SU-DHL-6 (cell line): ENCODE measurements around the gene ISG20.
"Not testable (repeated sequence)": the region's sequence is repeated elsewhere in the genome, so short reads cannot be mapped to it uniquely, and the experiment has no call there.

Experiments used
- H2AFZ ChIP-seq: fragments of 200-600 bp; sonication (generic); 2 replicates; pipeline ENCODE4 v1.6.1; 2014; ENCODE audit warnings: low read depth, mild to moderate bottlenecking, moderate library complexity, mixed read lengths, antibody characterized with exemption, low read length; ENCODE audit not compliant: severe bottlenecking
- H3F3A ChIP-seq: fragments of 200-600 bp; shearing (Covaris generic); 2 replicates; pipeline ENCODE4 v1.6.0; 2016; ENCODE audit warnings: antibody characterized with exemption, mild to moderate bottlenecking; ENCODE audit not compliant: insufficient read depth
- H3K27ac ChIP-seq: fragments of 200-600 bp; sonication (generic); 2 replicates; pipeline ENCODE4 v1.5.1; 2016; ENCODE audit warnings: low read depth, mild to moderate bottlenecking, low read length, moderate library complexity, mixed read lengths
- H3K27me3 ChIP-seq: fragments of 200-600 bp; sonication (generic), shearing (Covaris generic); 2 replicates; pipeline ENCODE4 v1.6.0; 2014; ENCODE audit warnings: mild to moderate bottlenecking, low read length
- H3K36me3 ChIP-seq: fragments of 200-600 bp; sonication (generic); 2 replicates; pipeline ENCODE4 v1.6.1; 2014; ENCODE audit warnings: mild to moderate bottlenecking, low read length, mixed read lengths
- H3K4me2 ChIP-seq: fragments of 300-600, 200-600 bp; shearing (Covaris generic), sonication (generic); 2 replicates; pipeline ENCODE4 v1.6.0; 2014; ENCODE audit warnings: low read length, low read depth, mild to moderate bottlenecking; ENCODE audit not compliant: poor library complexity, severe bottlenecking
- H3K4me3 ChIP-seq: fragments of 200-600 bp; sonication (generic); 2 replicates; pipeline ENCODE4 v1.5.1; 2014; ENCODE audit warnings: antibody characterized with exemption, low read length, mild to moderate bottlenecking, mixed read lengths; ENCODE audit not compliant: insufficient read depth, poor library complexity, severe bottlenecking
- H3K79me2 ChIP-seq: fragments of 200-600 bp; sonication (generic); 2 replicates; pipeline ENCODE4 v1.6.1; 2014; ENCODE audit warnings: mild to moderate bottlenecking, low read length, moderate library complexity; ENCODE audit not compliant: insufficient read depth
- H3K9ac ChIP-seq: fragments of 200-600 bp; sonication (generic); 2 replicates; pipeline ENCODE4 v1.7.0; 2014; ENCODE audit warnings: mild to moderate bottlenecking, low read length
- H3K9me2 ChIP-seq: fragments of 200-600 bp; sonication (generic); replicated peaks from 2 replicates; pipeline ENCODE4 v1.6.1; 2014; ENCODE audit warnings: low read length; ENCODE audit not compliant: insufficient read depth
- H3K9me3 ChIP-seq: fragments of 200-600 bp; sonication (generic); 2 replicates; pipeline ENCODE4 v1.6.1; 2014; ENCODE audit warnings: low read length, mixed read lengths; ENCODE audit not compliant: insufficient read depth
- H4K20me1 ChIP-seq: fragments of 200-600 bp; sonication (generic); 2 replicates; pipeline ENCODE4 v1.6.1; 2014; ENCODE audit warnings: low read depth, mild to moderate bottlenecking, antibody characterized with exemption, low read length, moderate library complexity, mixed read lengths
- EZH2phosphoT487 ChIP-seq: fragments of 200-600 bp; sonication (generic), shearing (Covaris generic); conservative IDR thresholded peaks from 2 replicates; pipeline ENCODE4 v1.6.1; 2018; ENCODE audit warnings: mild to moderate bottlenecking, antibody characterized with exemption, low read length, moderate library complexity, mixed read lengths
- TF ChIP-seq, protein P1 (sequence below): fragments of 200-600 bp; sonication (generic); IDR thresholded peaks from one replicate; pipeline ENCODE4 v1.5.1; 2017; ENCODE audit warnings: antibody characterized with exemption, mild to moderate bottlenecking, low read length, moderate library complexity; ENCODE audit not compliant: insufficient read depth, poor library complexity, severe bottlenecking

Gene ISG20

GRCh38 chr15:88637841-88638625 is 783 bp upstream of the ISG20 start:
- TF ChIP-seq EZH2phosphoT487: no peak
- TF ChIP-seq, protein P1, sequence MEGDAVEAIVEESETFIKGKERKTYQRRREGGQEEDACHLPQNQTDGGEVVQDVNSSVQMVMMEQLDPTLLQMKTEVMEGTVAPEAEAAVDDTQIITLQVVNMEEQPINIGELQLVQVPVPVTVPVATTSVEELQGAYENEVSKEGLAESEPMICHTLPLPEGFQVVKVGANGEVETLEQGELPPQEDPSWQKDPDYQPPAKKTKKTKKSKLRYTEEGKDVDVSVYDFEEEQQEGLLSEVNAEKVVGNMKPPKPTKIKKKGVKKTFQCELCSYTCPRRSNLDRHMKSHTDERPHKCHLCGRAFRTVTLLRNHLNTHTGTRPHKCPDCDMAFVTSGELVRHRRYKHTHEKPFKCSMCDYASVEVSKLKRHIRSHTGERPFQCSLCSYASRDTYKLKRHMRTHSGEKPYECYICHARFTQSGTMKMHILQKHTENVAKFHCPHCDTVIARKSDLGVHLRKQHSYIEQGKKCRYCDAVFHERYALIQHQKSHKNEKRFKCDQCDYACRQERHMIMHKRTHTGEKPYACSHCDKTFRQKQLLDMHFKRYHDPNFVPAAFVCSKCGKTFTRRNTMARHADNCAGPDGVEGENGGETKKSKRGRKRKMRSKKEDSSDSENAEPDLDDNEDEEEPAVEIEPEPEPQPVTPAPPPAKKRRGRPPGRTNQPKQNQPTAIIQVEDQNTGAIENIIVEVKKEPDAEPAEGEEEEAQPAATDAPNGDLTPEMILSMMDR: no peak
- H3F3A ChIP-seq: peaks cover 30% of the 10 kb centered on the region
- H3K4me2 ChIP-seq: peak overlapping the region; percentile 39
- H3K79me2 ChIP-seq: no peaks in the 10 kb centered on the region
- H3K9me2 ChIP-seq: no peaks in the 10 kb centered on the region
- no peaks in the 10 kb centered on the region for H3K27me3 ChIP-seq
- H3K9ac ChIP-seq: peak overlapping the region; percentile 26
- H4K20me1 ChIP-seq: no peaks in the 10 kb centered on the region
- no peaks in the 10 kb centered on the region for H3K9me3 ChIP-seq
- H3K27ac ChIP-seq: peak overlapping the region; percentile 8; the same call in 1 of the 2 replicates
- H3K4me3 ChIP-seq: no peak overlapping the region
- H3K36me3 ChIP-seq: no peaks in the 10 kb centered on the region
- H2AFZ ChIP-seq: no peak overlapping the region

- Histone ChIP-seq H3K27ac (no peak overlapping the region), H2AFZ (no peak overlapping the region), H3K27me3 (no peaks in the 10 kb centered on the region), H3K4me3 (no peak overlapping the region), H4K20me1 (no peaks in the 10 kb centered on the region), H3K36me3 (no peaks in the 10 kb centered on the region), H3K9me3 (no peaks in the 10 kb centered on the region), H3F3A (peaks cover 18% of the 10 kb centered on the region; the same call in 1 of the 2 replicates), H3K79me2 (no peaks in the 10 kb centered on the region), H3K9me2 (no peaks in the 10 kb centered on the region), H3K9ac (no peak overlapping the region), H3K4me2 (no peak overlapping the region)
- no peak for TF ChIP-seq EZH2phosphoT487
- TF ChIP-seq, protein P1: no peak
Measured at GRCh38 chr15:88641959-88642452, 3.2 kb downstream of the ISG20 start.

- H3K4me2 ChIP-seq, H3K27me3 ChIP-seq, H3K9me2 ChIP-seq, H2AFZ ChIP-seq, H3K4me3 ChIP-seq, H3K9ac ChIP-seq, H3K79me2 ChIP-seq, H3K9me3 ChIP-seq, H3K36me3 ChIP-seq, H4K20me1 ChIP-seq, H3K27ac ChIP-seq: not testable (repeated sequence)
- peaks cover 16% of the 10 kb centered on the region; the same call in 1 of the 2 replicates for H3F3A ChIP-seq
Measured at GRCh38 chr15:88642514-88642913, 3.7 kb downstream of the ISG20 start.

DNA sequence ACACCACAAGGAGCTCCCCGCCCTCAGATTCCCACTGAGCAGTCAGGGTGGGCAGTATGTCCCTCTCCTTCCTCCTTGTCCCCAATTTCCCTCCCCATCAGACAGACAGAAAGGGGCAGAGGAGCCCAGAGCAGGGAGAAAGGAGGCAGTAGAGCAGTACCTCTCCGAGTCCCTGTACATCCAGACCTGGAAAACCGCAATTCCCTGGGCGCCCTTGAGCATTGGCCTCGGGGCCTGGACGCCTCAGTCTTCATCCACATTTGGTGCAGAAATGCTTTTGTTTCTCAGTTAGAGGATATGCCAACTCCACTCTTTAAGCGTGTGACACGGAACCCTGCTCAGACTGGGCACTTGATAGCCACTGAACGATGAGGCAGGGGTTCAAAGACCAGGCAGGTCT is 5.9 kb downstream of the ISG20 start:
- no peaks in the 10 kb centered on the region for H3K9me2 ChIP-seq
- no peaks in the 10 kb centered on the region for H3K36me3 ChIP-seq
- no peak overlapping the region for H3K4me3 ChIP-seq

More for the DNA sequence above, 5.9 kb downstream of the ISG20 start:
- Histone ChIP-seq H3K27ac (no peak overlapping the region), H3K79me2 (no peaks in the 10 kb centered on the region), H3K9ac (no peak overlapping the region), H3K9me3 (no peaks in the 10 kb centered on the region), H4K20me1 (no peaks in the 10 kb centered on the region), H3K27me3 (no peaks in the 10 kb centered on the region), H3K4me2 (no peak overlapping the region), H3F3A (peaks cover 8% of the 10 kb centered on the region; the same call in 1 of the 2 replicates), H2AFZ (no peak overlapping the region)
- no peak for TF ChIP-seq EZH2phosphoT487
- TF ChIP-seq, protein P1: no peak
